Measurements from ENCODE around the gene C3orf33. TPM values are rescaled to one million over a fixed set of nuclear protein-coding genes. Genes with fewer than 3 reads are reported as not detected.

Gene C3orf33
- total and polyA plus RNA-seq, 2 of the 13 experiments (the other 11 are each of a cell fraction or from before 2014, with no cell fraction given): 9.2 to 12.6 TPM

- no peak for TF ChIP-seq NCOA1 (CRISPR knock-in tag; IDR thresholded peaks at IDR 0.05)
- peak; percentile 69 for TF ChIP-seq SP5 (CRISPR knock-in tag; IDR thresholded peaks at IDR 0.05; ENCODE audit: borderline replicate concordance, low read depth)
- no peak for TF ChIP-seq DDIT3 (CRISPR knock-in tag; IDR thresholded peaks at IDR 0.05)
- TF ChIP-seq FOXP1 (IDR thresholded peaks at IDR 0.05): no peak
- TF ChIP-seq FOXP1 (CRISPR knock-in tag; IDR thresholded peaks at IDR 0.05): peak; percentile 56; the same call in 1 of the 2 replicates
- TF ChIP-seq KLF16 (CRISPR knock-in tag; IDR thresholded peaks at IDR 0.05): 0 out of 4 replicates have a peak, but pooled peaks of 1 of the 2 experiments have one; percentile 34
- TF ChIP-seq HNF1A (IDR thresholded peaks at IDR 0.05; ENCODE audit: low read depth): peak; percentile 43; the same call in 1 of the 2 replicates
- TF ChIP-seq HNF1A (CRISPR knock-in tag; IDR thresholded peaks at IDR 0.05; ENCODE audit: borderline replicate concordance): peak; percentile 63; the same call in 1 of the 2 replicates
- TF ChIP-seq ATF2 (CRISPR knock-in tag; IDR thresholded peaks at IDR 0.05): peak; percentile 27; the same call in 1 of the 2 replicates
- TF ChIP-seq ZNF574 (CRISPR knock-in tag; IDR thresholded peaks at IDR 0.05): peak; percentile 61
- 0 out of 2 replicates have a peak, but pooled peaks have one; percentile 46 for TF ChIP-seq MEIS2 (CRISPR knock-in tag; IDR thresholded peaks at IDR 0.05)
- no peak for TF ChIP-seq TFDP1 (CRISPR knock-in tag; IDR thresholded peaks at IDR 0.05; ENCODE audit: borderline replicate concordance)
- TF ChIP-seq ZNF503 (CRISPR knock-in tag; IDR thresholded peaks at IDR 0.05): 0 out of 2 replicates have a peak, but pooled peaks have one; percentile 37
- TF ChIP-seq ZMYM2 (CRISPR knock-in tag; IDR thresholded peaks at IDR 0.05): peak; percentile 40; the same call in 1 of the 2 replicates
- TF ChIP-seq HOXA3 (CRISPR knock-in tag; IDR thresholded peaks at IDR 0.05): peak; percentile 53; the same call in 1 of the 2 replicates
- peak; percentile 49; the same call in 1 of the 2 replicates for TF ChIP-seq ZFP90 (CRISPR knock-in tag; IDR thresholded peaks at IDR 0.05; ENCODE audit: borderline replicate concordance)
- TF ChIP-seq EP300 (IDR thresholded peaks at IDR 0.05; ENCODE audit: low read depth in 2 of 2, low read length in 2 of 2): peak in 1 of 2 experiments; percentile 78; a peak in 1 of 4 replicates
- peak; percentile 45; the same call in 1 of the 2 replicates for TF ChIP-seq EP300 (CRISPR knock-in tag; IDR thresholded peaks at IDR 0.05; ENCODE audit: borderline replicate concordance)
These were observed 91.8 kb downstream of the C3orf33 start (continued) for GRCh38 chr3:155714295-155714718.

Measured in HepG2 (cell line).